K562 (cell line): ENCODE results near the gene TBC1D1. TPM values are rescaled to one million over a fixed set of nuclear protein-coding genes. Genes with fewer than 3 reads are reported as not detected.
A peak's percentile ranks its signal among the peaks of the same experiment; 100 is the strongest.

Source experiments
- ATAC-seq: fragments of 200-7000 bp; cut with Tn5 transposase; 3 replicates; pipeline ENCODE4 v1.9.1; 2020; ENCODE audit warnings: moderate library complexity
- BruUV-seq: library from RNA; stranded (reverse); fragments of 400-500 nt; replicated peaks from 2 replicates; lab custom pipeline; 2021; lab: Mats Ljungman, UMichigan
- CTCF ChIA-PET: fragments of 300-600 bp; formaldehyde crosslinking; extraction: SDS; loops from one replicate; lab custom pipeline; 2021; ENCODE audit warnings: low intra/inter-chr PET ratio; lab: Yijun Ruan, JAX
- POLR2A ChIA-PET: fragments of 300-600, 350-650 bp; sonication (Branson Sonifier 250); formaldehyde crosslinking; extraction: SDS; loops from one replicate; lab custom pipeline; 2021; ENCODE audit warnings: antibody characterized with exemption, inconsistent platforms; lab: Yijun Ruan, JAX
- DNase-seq, 4 experiments: peaks; one replicate each; pipeline versions ENCODE4 v3.0.0 to v3.0.0-alpha.2; 2011 to 2018; ENCODE audit warnings: low spot score in 3 of 4, mixed read lengths in 3 of 4; ENCODE audit errors: extremely low read depth in 1 of 4
- FAIRE-seq: peaks from 2 replicates; lab custom pipeline; 2011; peaks lifted over from hg19 to GRCh38; lab: Jason Lieb, UNC
- H2AFZ ChIP-seq: 2 replicates; pipeline ENCODE4 v1.6.0; 2011; ENCODE audit warnings: low read depth, low read length, control low read depth, inconsistent platforms
- H3K27ac ChIP-seq: fragments of 200-600 bp; 3 replicates; pipeline ENCODE4 v1.8.0; 2011; ENCODE audit warnings: low read depth, mild to moderate bottlenecking, control low read depth, inconsistent platforms, low read length, moderate library complexity, mixed read lengths; ENCODE audit errors: extremely low read depth
- H3K27me3 ChIP-seq, 2 experiments: fragments of 300-600 bp in 1 of 2; 2 replicates in 1 of 2; 3 replicates in 1 of 2; pipeline versions ENCODE4 v1.6.0 to v1.8.0; 2011; ENCODE audit warnings: inconsistent platforms in 2 of 2, low read length in 2 of 2, mild to moderate bottlenecking in 1 of 2, mixed read lengths in 1 of 2, moderate library complexity in 1 of 2; ENCODE audit not compliant: control insufficient read depth in 2 of 2, insufficient read depth in 2 of 2
- H3K36me3 ChIP-seq: fragments of 300-600 bp; 3 replicates; pipeline ENCODE4 v1.8.0; 2011; ENCODE audit warnings: mild to moderate bottlenecking, low read length, inconsistent platforms; ENCODE audit not compliant: control insufficient read depth, insufficient read depth
- H3K4me1 ChIP-seq, 2 experiments: fragments of 200-600 bp in 1 of 2; replicated peaks in 1 of 2; 2 replicates in 1 of 2; 3 replicates in 1 of 2; pipeline versions ENCODE4 v1.5.1 to v1.8.0; 2011; ENCODE audit warnings: inconsistent platforms in 2 of 2, low read length in 2 of 2, mild to moderate bottlenecking in 1 of 2, mixed read lengths in 1 of 2, moderate library complexity in 1 of 2; ENCODE audit not compliant: control insufficient read depth in 2 of 2, insufficient read depth in 2 of 2
- H3K4me2 ChIP-seq: 2 replicates; pipeline ENCODE4 v1.6.1; 2011; ENCODE audit warnings: low read length, control low read depth, inconsistent platforms, mixed read lengths; ENCODE audit not compliant: insufficient read depth
- H3K4me3 ChIP-seq: fragments of 200-600 bp; sonication (generic), shearing (Covaris generic); 2 replicates; pipeline ENCODE4 v1.5.1; 2016; ENCODE audit warnings: control low read depth, inconsistent platforms
- H3K79me2 ChIP-seq: fragments of 200-600 bp; 3 replicates; pipeline ENCODE4 v1.8.0; 2011; ENCODE audit warnings: low read length, inconsistent platforms; ENCODE audit not compliant: control insufficient read depth, insufficient read depth
- H3K9ac ChIP-seq, 2 experiments: 2 replicates each; pipeline versions ENCODE4 v1.6.0 to v1.6.1; 2011; ENCODE audit warnings: low read depth in 2 of 2, low read length in 2 of 2, control low read depth in 1 of 2, inconsistent platforms in 1 of 2, mild to moderate bottlenecking in 1 of 2, mixed read lengths in 1 of 2; ENCODE audit not compliant: insufficient read depth in 1 of 2
- H3K9me1 ChIP-seq: one replicate; pipeline ENCODE4 v1.6.0; 2011; ENCODE audit warnings: inconsistent platforms, mild to moderate bottlenecking, low read length, moderate library complexity; ENCODE audit not compliant: control insufficient read depth, insufficient read depth
- H3K9me3 ChIP-seq: replicated peaks from 2 replicates; pipeline ENCODE4 v1.5.1; 2011; ENCODE audit warnings: low read depth, low read length, inconsistent platforms; ENCODE audit not compliant: control insufficient read depth, insufficient read depth
- H4K20me1 ChIP-seq: replicated peaks from 2 replicates; pipeline ENCODE4 v1.6.1; 2011; ENCODE audit warnings: low read length, inconsistent platforms, mixed read lengths; ENCODE audit not compliant: control insufficient read depth, insufficient read depth
- BMI1 ChIP-seq: fragments of 150-350 bp; IDR thresholded peaks from 2 replicates; pipeline ENCODE4 v1.6.1; 2014; ENCODE audit warnings: low read length
- CTCFL ChIP-seq: IDR thresholded peaks from 2 replicates; pipeline ENCODE4 v1.6.1; 2011; ENCODE audit warnings: borderline replicate concordance, low read depth, mild to moderate bottlenecking, moderate library complexity, low read length; ENCODE audit not compliant: insufficient read depth, poor library complexity, severe bottlenecking
- HLTF ChIP-seq: fragments of 450-650 bp; IDR thresholded peaks from 2 replicates; pipeline ENCODE4 v1.6.1; 2016
- SMC3 ChIP-seq: conservative IDR thresholded peaks from 2 replicates; pipeline ENCODE4 v1.6.1; 2011; ENCODE audit warnings: low read depth, low read length, improper control_type of control experiment; ENCODE audit not compliant: insufficient read depth
- WGBS: fragments of 100-300 bp; shearing (Covaris generic); methylation state at CpG from one replicate; pipeline ENCODE4 v1.1.6; 2016; ENCODE audit warnings: low coverage, mixed read lengths; ENCODE audit not compliant: insufficient coverage; ENCODE audit errors: missing lambda C conversion rate; 5-methylcytosine and 5-hydroxymethylcytosine counted together
- in situ Hi-C: fragments of 300-500 bp; cut with MboI; formaldehyde crosslinking; loops from 4 replicates; pipeline ENCODE4 v1.15.0; 2018; ENCODE audit warnings: inconsistent platforms, mixed read lengths
- intact Hi-C: fragments of 100-400 bp; cut with micrococcal nuclease; formaldehyde crosslinking; loops from 2 replicates; pipeline ENCODE4 v1.14.2; 2022
- polyA plus RNA-seq, 8 experiments: library from polyadenylated mRNA; depleted of rRNA in 4 of 8; stranded (reverse) in 5 of 8; unstranded in 3 of 8; fragments of >200 nt; fragmentation: Nextera tagmentation in 2 of 8; fragmentation: Illumina TruSeq in 1 of 8; extraction: Ambion mirVana in 2 of 8; extraction: Trizol in 1 of 8; gene quantifications; 2 replicates each; pipeline versions ENCODE4 v1.2.1 to v1.2.3, GENCODE V29; 2011 to 2014; ENCODE audit warnings: inconsistent platforms in 1 of 8, missing spikeins in 1 of 8
- total RNA-seq, 7 experiments: library from RNA; depleted of rRNA in 6 of 7; stranded (reverse); fragments of >200 nt in 6 of 7; fragmentation: Illumina TruSeq in 2 of 7; extraction: Trizol in 2 of 7; gene quantifications; 2 replicates each; pipeline versions ENCODE4 v1.2.1 to v1.2.3, GENCODE V29; 2011 to 2021; ENCODE audit warnings: low replicate concordance in 1 of 7
- TF ChIP-seq, protein P1 (sequence below): sonication (generic); formaldehyde crosslinking; IDR thresholded peaks from 2 replicates; pipeline ENCODE4 v1.9.0; 2022; ENCODE audit warnings: mild to moderate bottlenecking, missing genetic modification reagents
- TF ChIP-seq, protein P2 (sequence below), 2 experiments: fragments of 250-450 bp in 1 of 2; fragments of 450-650 bp in 1 of 2; sonication (Bioruptor Pico) in 1 of 2; IDR thresholded peaks; 2 replicates each; pipeline versions ENCODE4 v1.6.1 to v1.8.0; 2016 to 2021; ENCODE audit warnings: mild to moderate bottlenecking in 2 of 2, moderate library complexity in 2 of 2, missing compliant biosample characterization in 1 of 2, missing genetic modification characterization in 1 of 2

The TBC1D1 gene
- total and polyA plus RNA-seq, 9 of the 15 experiments (the other 6 are each of a cell fraction or from before 2014, with no cell fraction given): 0.59 to 14.2 (median 8.8) TPM

- TF ChIP-seq CTCFL: no peak
- TF ChIP-seq SMC3: peak; percentile 96
These were observed 288.9 kb downstream of the TBC1D1 start (continued) for GRCh38 chr4:38179690-38180377.

DNA sequence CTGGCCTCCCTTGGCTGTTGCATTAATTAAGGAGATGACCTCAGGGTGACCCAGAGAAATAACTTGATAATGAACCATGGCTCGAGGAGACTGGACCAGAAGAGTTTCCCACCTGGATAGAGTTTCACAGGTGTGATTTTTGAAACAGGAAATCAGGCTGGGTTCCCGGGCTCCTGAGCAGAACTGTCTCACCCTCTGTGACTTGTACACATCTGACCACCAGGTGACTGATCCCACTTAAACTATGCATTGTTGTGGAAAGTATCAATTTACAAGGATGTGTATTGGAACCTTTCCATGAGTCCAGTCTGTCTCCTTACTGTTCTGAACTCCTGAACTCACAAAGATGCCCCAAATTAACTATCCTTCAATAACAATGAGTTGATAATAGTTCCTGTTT lies 289.6 kb downstream of the TBC1D1 start:
- no peak for DNase-seq
- H4K20me1 ChIP-seq: no peaks in the 10 kb centered on the region
- FAIRE-seq: no peak
- no peak overlapping the region for H3K4me2 ChIP-seq
- 0 out of 2 replicates have a peak, but pooled peaks cover 3% of the 10 kb centered on the region for H3K9me3 ChIP-seq
- ChIA-PET POLR2A (interaction anchor here (0.9 to 1.1 kb wide), 2 partner anchors 15 to 512 kb away, joined by 3 to 4 read pairs; no protein-coding TSS in a partner anchor), CTCF (interaction anchor here (0.6 to 3.0 kb wide), 8 partner anchors 112 to 602 kb away, joined by 3 to 16 read pairs (median 4); partner anchors contain the start of gene TLR10)
- no peaks in the 10 kb centered on the region for H3K9me1 ChIP-seq
- in situ Hi-C loops (loop anchor here (5.0 kb wide), 2 partner anchors 137 to 552 kb away; no protein-coding TSS in a partner anchor), intact Hi-C loops (no loop called here)
- TF ChIP-seq BMI1 (no peak), HLTF (no peak)
- TF ChIP-seq, protein P1, sequence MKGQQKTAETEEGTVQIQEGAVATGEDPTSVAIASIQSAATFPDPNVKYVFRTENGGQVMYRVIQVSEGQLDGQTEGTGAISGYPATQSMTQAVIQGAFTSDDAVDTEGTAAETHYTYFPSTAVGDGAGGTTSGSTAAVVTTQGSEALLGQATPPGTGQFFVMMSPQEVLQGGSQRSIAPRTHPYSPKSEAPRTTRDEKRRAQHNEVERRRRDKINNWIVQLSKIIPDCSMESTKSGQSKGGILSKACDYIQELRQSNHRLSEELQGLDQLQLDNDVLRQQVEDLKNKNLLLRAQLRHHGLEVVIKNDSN (CRISPR knock-in tag): no peak
- TF ChIP-seq, protein P2, sequence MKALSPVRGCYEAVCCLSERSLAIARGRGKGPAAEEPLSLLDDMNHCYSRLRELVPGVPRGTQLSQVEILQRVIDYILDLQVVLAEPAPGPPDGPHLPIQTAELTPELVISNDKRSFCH (CRISPR knock-in tag; IDR thresholded peaks at IDR 0.05): no peak
- TF ChIP-seq, protein P2 (tag; IDR thresholded peaks at IDR 0.05): no peak
- no peak overlapping the region for H3K4me3 ChIP-seq
- no peaks in the 10 kb centered on the region for H3K27me3 ChIP-seq
- H3K4me1 ChIP-seq: peaks cover 4 to 15% of the 10 kb centered on the region in 2 experiments
- no peaks in the 10 kb centered on the region for H3K36me3 ChIP-seq
- WGBS: 22% methylated on average over 2 of the region's 2 CpGs
- H3K27ac ChIP-seq: no peak overlapping the region
- H3K79me2 ChIP-seq: no peaks in the 10 kb centered on the region
- no peak overlapping the region for H2AFZ ChIP-seq
- H3K9ac ChIP-seq: no peak overlapping the region
- BruUV-seq: no TSS peak
- ATAC-seq: no peak
